DND-41 (cell line): Measurements from ENCODE around the gene VWA8.
"Not testable (repeated sequence)": the region's sequence is repeated elsewhere in the genome, so short reads cannot be mapped to it uniquely, and the experiment has no call there.

ENCODE experiments used
- ATAC-seq: fragments of 200-7000 bp; cut with Tn5 transposase; 3 replicates; pipeline ENCODE4 v1.9.1; 2021; ENCODE audit warnings: low read depth; ENCODE audit not compliant: insufficient read depth
- DNase-seq: peaks from one replicate; pipeline ENCODE4 v3.0.0-alpha.2; 2020
- H2AFZ ChIP-seq: 2 replicates; pipeline ENCODE4 v1.6.0; 2012; ENCODE audit warnings: low read depth, low read length
- H3K27ac ChIP-seq: 2 replicates; pipeline ENCODE4 v1.5.1; 2012; ENCODE audit warnings: low read length, inconsistent platforms
- H3K27me3 ChIP-seq: fragments of 200-600 bp; sonication (generic); 2 replicates; pipeline ENCODE4 v1.6.0; 2012; ENCODE audit warnings: low read length, mild to moderate bottlenecking, inconsistent platforms; ENCODE audit not compliant: insufficient read depth, poor library complexity
- H3K36me3 ChIP-seq: 2 replicates; pipeline ENCODE4 v1.5.1; 2012; ENCODE audit warnings: low read length, inconsistent platforms; ENCODE audit not compliant: insufficient read depth
- H3K4me1 ChIP-seq: 2 replicates; pipeline ENCODE4 v1.5.1; 2012; ENCODE audit warnings: mild to moderate bottlenecking, low read length; ENCODE audit not compliant: insufficient read depth
- H3K4me2 ChIP-seq: 2 replicates; pipeline ENCODE4 v1.6.0; 2012; ENCODE audit warnings: mild to moderate bottlenecking, moderate library complexity, low read length, inconsistent platforms; ENCODE audit not compliant: insufficient read depth
- H3K4me3 ChIP-seq, 2 experiments: fragments of 200-600 bp in 1 of 2; shearing (Covaris generic) in 1 of 2; 2 replicates each; pipeline ENCODE4 v1.5.1; 2012 to 2016; ENCODE audit warnings: inconsistent platforms in 2 of 2, low read length in 2 of 2, mild to moderate bottlenecking in 2 of 2, low read depth in 1 of 2, moderate library complexity in 1 of 2
- H3K79me2 ChIP-seq: 2 replicates; pipeline ENCODE4 v1.6.0; 2012; ENCODE audit warnings: low read length, inconsistent platforms; ENCODE audit not compliant: insufficient read depth
- H3K9ac ChIP-seq: 2 replicates; pipeline ENCODE4 v1.6.0; 2012; ENCODE audit warnings: low read depth, mild to moderate bottlenecking, inconsistent platforms, low read length, moderate library complexity
- H3K9me3 ChIP-seq: 2 replicates; pipeline ENCODE4 v1.5.1; 2012; ENCODE audit warnings: low read length, moderate library complexity, mild to moderate bottlenecking, inconsistent platforms; ENCODE audit not compliant: insufficient read depth, severe bottlenecking
- H4K20me1 ChIP-seq: 2 replicates; pipeline ENCODE4 v1.6.0; 2012; ENCODE audit warnings: low read length; ENCODE audit not compliant: insufficient read depth
- EZH2 ChIP-seq: IDR thresholded peaks from 3 replicates; pipeline ENCODE4 v1.6.1; 2012; ENCODE audit warnings: borderline replicate concordance, low read depth, mild to moderate bottlenecking, moderate library complexity, low read length, inconsistent platforms; ENCODE audit not compliant: severe bottlenecking
- TF ChIP-seq, protein P1 (sequence below): IDR thresholded peaks from 2 replicates; pipeline ENCODE4 v1.5.1; 2012; ENCODE audit warnings: borderline replicate concordance, low read length, moderate library complexity, mild to moderate bottlenecking; ENCODE audit not compliant: poor library complexity, severe bottlenecking; ENCODE audit errors: extremely low read depth

The VWA8 gene

DNA sequence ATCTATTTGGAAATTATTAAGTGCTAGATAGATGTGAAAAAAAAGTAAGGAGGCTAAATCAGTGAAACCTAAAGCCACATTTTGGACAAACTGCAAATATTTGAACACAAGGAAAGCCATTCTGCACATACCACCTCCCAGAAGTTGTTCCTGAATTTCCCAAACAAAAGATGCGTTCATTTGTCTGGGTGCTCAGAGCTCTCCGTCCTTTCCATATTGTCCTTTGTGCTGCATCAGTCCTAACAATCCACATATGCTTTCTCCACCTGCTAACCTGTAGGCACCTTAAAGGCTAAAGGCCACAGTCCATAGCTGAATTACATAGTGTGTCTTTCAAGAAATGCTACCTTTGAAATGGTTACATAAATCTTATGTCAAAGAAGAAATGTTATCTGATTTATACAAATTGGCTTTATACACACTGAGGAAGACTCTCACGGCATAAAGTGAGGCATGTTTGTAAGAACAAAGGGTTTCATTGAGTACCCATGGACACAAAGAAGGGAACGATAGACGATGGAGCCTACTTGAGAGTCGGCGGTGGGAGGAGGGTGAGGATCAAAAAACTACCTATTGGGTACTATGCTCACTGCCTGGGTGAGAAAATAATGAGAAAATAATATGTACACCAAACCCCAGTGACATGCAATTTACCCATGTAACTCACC, 321.5 kb downstream of the VWA8 start:
- Histone ChIP-seq H3K27ac (no peak overlapping the region), H2AFZ (no peak overlapping the region), H3K9ac (no peak overlapping the region), H3K4me1 (no peaks in the 10 kb centered on the region), H3K4me2 (no peak overlapping the region), H3K4me3 (no peak overlapping the region), H3K9me3 (no peaks in the 10 kb centered on the region), H4K20me1 (no peaks in the 10 kb centered on the region), H3K36me3 (no peaks in the 10 kb centered on the region), H3K27me3 (no peaks in the 10 kb centered on the region), H3K79me2 (no peaks in the 10 kb centered on the region)
- no peak for DNase-seq
- no peak for ATAC-seq
- TF ChIP-seq, protein P1, sequence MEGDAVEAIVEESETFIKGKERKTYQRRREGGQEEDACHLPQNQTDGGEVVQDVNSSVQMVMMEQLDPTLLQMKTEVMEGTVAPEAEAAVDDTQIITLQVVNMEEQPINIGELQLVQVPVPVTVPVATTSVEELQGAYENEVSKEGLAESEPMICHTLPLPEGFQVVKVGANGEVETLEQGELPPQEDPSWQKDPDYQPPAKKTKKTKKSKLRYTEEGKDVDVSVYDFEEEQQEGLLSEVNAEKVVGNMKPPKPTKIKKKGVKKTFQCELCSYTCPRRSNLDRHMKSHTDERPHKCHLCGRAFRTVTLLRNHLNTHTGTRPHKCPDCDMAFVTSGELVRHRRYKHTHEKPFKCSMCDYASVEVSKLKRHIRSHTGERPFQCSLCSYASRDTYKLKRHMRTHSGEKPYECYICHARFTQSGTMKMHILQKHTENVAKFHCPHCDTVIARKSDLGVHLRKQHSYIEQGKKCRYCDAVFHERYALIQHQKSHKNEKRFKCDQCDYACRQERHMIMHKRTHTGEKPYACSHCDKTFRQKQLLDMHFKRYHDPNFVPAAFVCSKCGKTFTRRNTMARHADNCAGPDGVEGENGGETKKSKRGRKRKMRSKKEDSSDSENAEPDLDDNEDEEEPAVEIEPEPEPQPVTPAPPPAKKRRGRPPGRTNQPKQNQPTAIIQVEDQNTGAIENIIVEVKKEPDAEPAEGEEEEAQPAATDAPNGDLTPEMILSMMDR: no peak
- no peak for TF ChIP-seq EZH2

DNA sequence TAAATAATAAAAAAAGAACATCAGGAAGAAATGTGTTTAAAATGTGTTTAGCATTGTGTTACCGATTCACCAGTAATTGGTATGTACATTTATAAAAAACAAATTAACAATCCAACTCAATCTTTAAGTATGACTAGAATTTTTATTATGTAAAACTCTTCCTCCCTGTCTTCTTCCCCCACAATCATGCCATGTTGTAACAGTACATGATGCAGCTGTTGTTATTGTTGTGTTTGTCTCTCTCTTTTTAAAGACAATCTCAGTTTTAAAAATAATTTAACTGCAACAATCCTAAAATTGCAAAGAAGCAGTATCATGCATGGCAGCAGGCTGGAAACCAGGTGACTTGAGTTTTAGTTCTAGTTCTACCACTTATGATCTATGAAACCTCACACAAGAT, 323.3 kb downstream of the VWA8 start:
- H3K9ac ChIP-seq: no peak overlapping the region
- ATAC-seq: no peak

DNA sequence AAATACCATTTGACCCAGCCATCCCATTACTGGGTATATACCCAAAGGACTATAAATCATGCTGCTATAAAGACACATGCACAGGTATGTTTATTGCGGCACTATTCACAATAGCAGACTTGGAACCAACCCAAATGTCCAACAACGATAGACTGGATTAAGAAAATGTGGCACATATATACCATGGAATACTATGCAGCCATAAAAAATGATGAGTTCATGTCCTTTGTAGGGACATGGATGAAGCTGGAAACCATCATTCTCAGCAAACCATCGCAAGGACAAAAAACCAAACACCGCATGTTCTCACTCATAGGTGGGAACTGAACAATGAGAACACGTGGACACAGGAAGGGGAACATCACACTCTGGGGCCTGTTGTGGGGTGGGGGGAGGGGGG, 323.9 kb downstream of the VWA8 start:
- not testable (repeated sequence) for ATAC-seq, H3K9me3 ChIP-seq

More for the DNA sequence above, 323.3 kb downstream of the VWA8 start:
- Histone ChIP-seq H3K4me3 (no peak overlapping the region), H3K4me2 (no peak overlapping the region), H3K27me3 (no peaks in the 10 kb centered on the region), H2AFZ (no peak overlapping the region), H3K9me3 (no peaks in the 10 kb centered on the region), H3K4me1 (no peaks in the 10 kb centered on the region), H4K20me1 (no peaks in the 10 kb centered on the region), H3K36me3 (no peaks in the 10 kb centered on the region), H3K27ac (no peak overlapping the region), H3K79me2 (no peaks in the 10 kb centered on the region)
- DNase-seq: no peak
- TF ChIP-seq, protein P1: no peak
- no peak for TF ChIP-seq EZH2

DNA sequence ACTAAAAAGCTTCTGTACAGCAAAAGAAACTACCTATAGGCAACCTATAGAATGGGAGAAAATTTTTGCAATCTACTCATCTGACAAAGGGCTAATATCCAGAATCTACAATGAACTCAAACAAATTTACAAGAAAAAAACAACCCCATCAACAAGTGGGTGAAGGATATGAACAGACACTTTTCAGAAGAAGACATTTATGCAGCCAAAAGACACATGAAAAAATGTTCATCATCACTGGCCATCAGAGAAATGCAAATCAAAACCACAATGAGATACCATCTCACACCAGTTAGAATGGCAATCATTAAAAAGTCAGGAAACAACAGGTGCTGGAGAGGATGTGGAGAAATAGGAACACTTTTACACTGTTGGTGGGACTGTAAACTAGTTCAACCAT, 324.3 kb downstream of the VWA8 start:
- not testable (repeated sequence) for H3K4me2 ChIP-seq, H3K4me1 ChIP-seq, H3K9ac ChIP-seq, H3K9me3 ChIP-seq, H3K27me3 ChIP-seq, H4K20me1 ChIP-seq, ATAC-seq, DNase-seq, H3K27ac ChIP-seq, H3K79me2 ChIP-seq, H2AFZ ChIP-seq, H3K4me3 ChIP-seq, H3K36me3 ChIP-seq

More for the DNA sequence above, 323.9 kb downstream of the VWA8 start:
- not testable (repeated sequence) for H3K27ac ChIP-seq, H4K20me1 ChIP-seq, H2AFZ ChIP-seq, H3K4me2 ChIP-seq, H3K4me1 ChIP-seq, H3K79me2 ChIP-seq, H3K4me3 ChIP-seq, DNase-seq, H3K36me3 ChIP-seq, H3K9ac ChIP-seq, H3K27me3 ChIP-seq
